Keratinocyte (primary cell): ENCODE data around the gene ANO10. TPM values are rescaled to one million over a fixed set of nuclear protein-coding genes. Genes with fewer than 3 reads are reported as not detected.

Experiments
- DNase-seq: peaks from one replicate; pipeline ENCODE4 v3.0.0-alpha.2; 2011; ENCODE audit warnings: low read depth, missing footprints, low spot score
- FAIRE-seq: peaks from 2 replicates; lab custom pipeline; 2011; peaks lifted over from hg19 to GRCh38; lab: Jason Lieb, UNC
- H2AFZ ChIP-seq: 2 replicates; pipeline ENCODE4 v1.6.0; 2012; ENCODE audit warnings: low read length, control low read depth, inconsistent platforms; ENCODE audit not compliant: control insufficient read depth
- H3K27ac ChIP-seq: 2 replicates; pipeline ENCODE4 v1.5.1; 2011; ENCODE audit warnings: low read length; ENCODE audit not compliant: control insufficient read depth, insufficient read depth
- H3K27me3 ChIP-seq: 3 replicates; pipeline ENCODE4 v1.6.0; 2011; ENCODE audit warnings: low read length; ENCODE audit not compliant: control insufficient read depth, insufficient read depth; ENCODE audit errors: extremely low read depth
- H3K36me3 ChIP-seq, 2 experiments: 2 replicates in 1 of 2; 3 replicates in 1 of 2; pipeline ENCODE4 v1.5.1; 2011; ENCODE audit warnings: low read length in 2 of 2, mild to moderate bottlenecking in 1 of 2; ENCODE audit not compliant: control insufficient read depth in 2 of 2, insufficient read depth in 2 of 2; ENCODE audit errors: extremely low read depth in 1 of 2
- H3K4me1 ChIP-seq: 3 replicates; pipeline ENCODE4 v1.5.1; 2011; ENCODE audit warnings: low read length; ENCODE audit not compliant: control insufficient read depth, insufficient read depth; ENCODE audit errors: extremely low read depth
- H3K4me2 ChIP-seq: 3 replicates; pipeline ENCODE4 v1.6.0; 2011; ENCODE audit warnings: low read depth, low read length; ENCODE audit not compliant: control insufficient read depth, insufficient read depth; ENCODE audit errors: extremely low read depth
- H3K4me3 ChIP-seq, 3 experiments: fragments of 200-600 bp in 1 of 3; sonication (generic) in 1 of 3; 2 replicates in 2 of 3; 3 replicates in 1 of 3; pipeline ENCODE4 v1.5.1; 2011 to 2016; ENCODE audit warnings: low read length in 3 of 3, mild to moderate bottlenecking in 3 of 3, control low read depth in 2 of 3, inconsistent platforms in 1 of 3, low read depth in 1 of 3, mixed read lengths in 1 of 3, mixed run types in 1 of 3, moderate library complexity in 1 of 3; ENCODE audit not compliant: control insufficient read depth in 2 of 3, insufficient read depth in 2 of 3; ENCODE audit errors: extremely low read depth in 1 of 3
- H3K79me2 ChIP-seq: 2 replicates; pipeline ENCODE4 v1.6.0; 2012; ENCODE audit warnings: low read length; ENCODE audit not compliant: control insufficient read depth, insufficient read depth
- H3K9ac ChIP-seq: 3 replicates; pipeline ENCODE4 v1.6.0; 2011; ENCODE audit warnings: low read length; ENCODE audit not compliant: control insufficient read depth, insufficient read depth; ENCODE audit errors: extremely low read depth
- H3K9me1 ChIP-seq: 3 replicates; pipeline ENCODE4 v1.6.0; 2011; ENCODE audit warnings: low read length; ENCODE audit not compliant: control insufficient read depth, insufficient read depth; ENCODE audit errors: extremely low read depth
- H3K9me3 ChIP-seq: 2 replicates; pipeline ENCODE4 v1.5.1; 2012; ENCODE audit warnings: low read depth, low read length; ENCODE audit not compliant: control insufficient read depth
- H4K20me1 ChIP-seq: 3 replicates; pipeline ENCODE4 v1.6.0; 2011; ENCODE audit warnings: low read length; ENCODE audit not compliant: control insufficient read depth, insufficient read depth; ENCODE audit errors: extremely low read depth
- CTCF ChIP-seq, 3 experiments: IDR thresholded peaks in 1 of 3; conservative IDR thresholded peaks in 1 of 3; optimal IDR thresholded peaks in 1 of 3; 2 replicates in 2 of 3; 3 replicates in 1 of 3; pipeline versions ENCODE3 to v1.5.1; 2011; ENCODE audit warnings: low read length in 3 of 3, mild to moderate bottlenecking in 3 of 3, moderate library complexity in 2 of 3, control low read depth in 1 of 3, inconsistent platforms in 1 of 3; ENCODE audit not compliant: insufficient read depth in 2 of 3; ENCODE audit errors: extremely low read depth in 1 of 3
- EZH2 ChIP-seq: IDR thresholded peaks from one replicate; pipeline ENCODE4 v1.6.1; 2012; ENCODE audit warnings: inconsistent platforms, mild to moderate bottlenecking, low read length, moderate library complexity
- dilution Hi-C: fragments of 300-500 bp; cut with MboI; formaldehyde crosslinking; loops from one replicate; pipeline ENCODE4 v1.7.0; 2020; ENCODE audit warnings: low sequenced_read_pairs; ENCODE audit not compliant: extremely low pct_ligation_motif_present
- polyA plus RNA-seq, 5 experiments: library from polyadenylated mRNA; depleted of rRNA in 3 of 5; stranded (reverse) in 3 of 5; stranded (forward) in 1 of 5; unstranded in 1 of 5; fragments of >200 nt; gene quantifications; 1 replicate in 1 of 5; 2 replicates in 3 of 5; 3 replicates in 1 of 5; pipeline versions ENCODE4 v1.2.1 to v1.2.3, GENCODE V29; 2011 to 2012; ENCODE audit warnings: missing spikeins in 2 of 5, low read depth in 1 of 5, low replicate concordance in 1 of 5

ANO10 gene
- polyA plus RNA-seq, 1 donor (not counting 4 experiments of a cell fraction or from before 2014, with no cell fraction given), result 48.8 TPM

GRCh38 chr3:43413676-43414368, 208.0 kb downstream of the ANO10 start:
- dilution Hi-C loops, result no loop called here
- DNase-seq, result no peak
- no peak for FAIRE-seq
- H3K79me2 ChIP-seq, result no peaks in the 10 kb centered on the region
- TF ChIP-seq CTCF (optimal IDR thresholded peaks at IDR 0.05 in 1 of 3, IDR thresholded peaks at IDR 0.05 in 1 of 3, conservative IDR thresholded peaks at IDR 0.05 in 1 of 3; ENCODE audit: extremely low read depth in 1 of 3, insufficient read depth in 2 of 3, low read length in 3 of 3) (no peak), EZH2 (no peak)
- H4K20me1 ChIP-seq, result no peaks in the 10 kb centered on the region
- no peak overlapping the region for H3K4me3 ChIP-seq
- H3K9me1 ChIP-seq, result no peaks in the 10 kb centered on the region
- H3K9me3 ChIP-seq, result no peaks in the 10 kb centered on the region
- H3K36me3 ChIP-seq, result peaks cover 0 to 1% of the 10 kb centered on the region in 2 experiments
- no peak overlapping the region for H3K27ac ChIP-seq
- H2AFZ ChIP-seq, result no peak overlapping the region
- H3K4me1 ChIP-seq, result no peaks in the 10 kb centered on the region
- H3K9ac ChIP-seq, result no peak overlapping the region
- no peak overlapping the region for H3K4me2 ChIP-seq
- no peaks in the 10 kb centered on the region for H3K27me3 ChIP-seq

GRCh38 chr3:43411429-43411828, 210.4 kb downstream of the ANO10 start:
- H3K79me2 ChIP-seq, result no peaks in the 10 kb centered on the region
- H3K4me2 ChIP-seq, result no peak overlapping the region
- H3K27ac ChIP-seq, result no peak overlapping the region
- dilution Hi-C loops, result no loop called here
- H2AFZ ChIP-seq, result no peak overlapping the region
- no peaks in the 10 kb centered on the region for H3K9me1 ChIP-seq
- no peak overlapping the region for H3K4me3 ChIP-seq
- no peak overlapping the region for H3K9ac ChIP-seq
- H3K27me3 ChIP-seq, result no peaks in the 10 kb centered on the region
- peaks cover 5% of the 10 kb centered on the region for H3K4me1 ChIP-seq
- DNase-seq (no peak), FAIRE-seq (no peak)
- H3K36me3 ChIP-seq, result no peaks in the 10 kb centered on the region
- TF ChIP-seq CTCF (optimal IDR thresholded peaks at IDR 0.05 in 1 of 3, IDR thresholded peaks at IDR 0.05 in 1 of 3, conservative IDR thresholded peaks at IDR 0.05 in 1 of 3; ENCODE audit: extremely low read depth in 1 of 3, insufficient read depth in 2 of 3, low read length in 3 of 3) (no peak), EZH2 (no peak)
- H4K20me1 ChIP-seq, result no peaks in the 10 kb centered on the region
- H3K9me3 ChIP-seq, result no peaks in the 10 kb centered on the region
